H1 (cell line): ENCODE data around the gene NT5C1A. TPM values are rescaled to one million over a fixed set of nuclear protein-coding genes. Genes with fewer than 3 reads are reported as not detected.

Experiments
- CTCF ChIA-PET: fragments of 300-600 bp; sonication (Branson Sonifier 250); formaldehyde crosslinking; loops from one replicate; lab custom pipeline; 2021; ENCODE audit not compliant: partially characterized antibody; lab: Charles Lee
- POLR2A ChIA-PET: fragments of 300-600 bp; sonication (Branson Sonifier 250); formaldehyde crosslinking; loops from one replicate; lab custom pipeline; 2021; ENCODE audit warnings: inconsistent platforms; ENCODE audit not compliant: partially characterized antibody; lab: Charles Lee
- DNase-seq, 2 experiments: peaks; one replicate each; pipeline versions ENCODE4 v3.0.0 to v3.0.0-alpha.2; 2010 to 2022; ENCODE audit warnings: low spot score in 2 of 2, low read depth in 1 of 2, mixed read lengths in 1 of 2
- FAIRE-seq: peaks from 2 replicates; lab custom pipeline; 2011; peaks lifted over from hg19 to GRCh38; lab: Jason Lieb, UNC
- H2AFZ ChIP-seq: 2 replicates; pipeline ENCODE4 v1.8.1; 2012; ENCODE audit warnings: low read length, inconsistent platforms
- H2AK5ac ChIP-seq: 2 replicates; pipeline ENCODE4 v1.6.1; 2013; ENCODE audit warnings: low read depth, low read length
- H2BK120ac ChIP-seq: replicated peaks from 2 replicates; pipeline ENCODE3; 2013; ENCODE audit warnings: low read depth, low read length, inconsistent platforms
- H2BK12ac ChIP-seq: 2 replicates; pipeline ENCODE4 v1.6.1; 2013; ENCODE audit warnings: low read depth, low read length
- H2BK15ac ChIP-seq: 2 replicates; pipeline ENCODE4 v1.6.1; 2013; ENCODE audit warnings: low read length
- H2BK20ac ChIP-seq: 2 replicates; pipeline ENCODE4 v1.6.1; 2013; ENCODE audit warnings: low read length
- H2BK5ac ChIP-seq: 2 replicates; pipeline ENCODE4 v1.6.1; 2013; ENCODE audit warnings: low read depth, low read length
- H3K14ac ChIP-seq: 2 replicates; pipeline ENCODE4 v1.6.1; 2013; ENCODE audit warnings: inconsistent platforms; ENCODE audit not compliant: insufficient read length
- H3K18ac ChIP-seq: 2 replicates; pipeline ENCODE4 v1.6.1; 2013; ENCODE audit warnings: low read length; ENCODE audit errors: extremely low read depth
- H3K23ac ChIP-seq: 2 replicates; pipeline ENCODE4 v1.6.1; 2013; ENCODE audit warnings: inconsistent platforms; ENCODE audit not compliant: insufficient read length
- H3K23me2 ChIP-seq: 2 replicates; pipeline ENCODE4 v1.6.1; 2013; ENCODE audit warnings: low read depth, low read length
- H3K27ac ChIP-seq: 2 replicates; pipeline ENCODE4 v1.6.1; 2011; ENCODE audit warnings: low read depth, low read length, inconsistent platforms
- H3K27me3 ChIP-seq, 4 experiments: replicated peaks in 1 of 4; 1 replicate in 1 of 4; 2 replicates in 3 of 4; pipeline versions ENCODE4 v1.6.1 to v1.8.1; 2011 to 2013; ENCODE audit warnings: low read length in 3 of 4, mild to moderate bottlenecking in 3 of 4, inconsistent platforms in 2 of 4, mixed read lengths in 2 of 4, moderate library complexity in 1 of 4; ENCODE audit not compliant: control insufficient read depth in 3 of 4, insufficient read depth in 3 of 4; ENCODE audit errors: extremely low read depth in 1 of 4
- H3K36me3 ChIP-seq, 4 experiments: 2 replicates each; pipeline versions ENCODE4 v1.6.1 to v1.8.1; 2011 to 2013; ENCODE audit warnings: mild to moderate bottlenecking in 4 of 4, low read length in 3 of 4, moderate library complexity in 2 of 4, control low read depth in 1 of 4, inconsistent platforms in 1 of 4; ENCODE audit not compliant: insufficient read depth in 4 of 4, control insufficient read depth in 2 of 4
- H3K4ac ChIP-seq: replicated peaks from 2 replicates; pipeline ENCODE3; 2013; ENCODE audit warnings: low read length, low read depth, mixed read lengths, inconsistent platforms; ENCODE audit not compliant: insufficient read length
- H3K4me1 ChIP-seq, 4 experiments: replicated peaks in 1 of 4; 1 replicate in 1 of 4; 2 replicates in 3 of 4; pipeline versions ENCODE4 v1.6.1 to v1.8.1; 2011 to 2013; ENCODE audit warnings: low read length in 3 of 4, inconsistent platforms in 2 of 4, mixed read lengths in 1 of 4; ENCODE audit not compliant: insufficient read depth in 4 of 4, control insufficient read depth in 3 of 4
- H3K4me2 ChIP-seq, 2 experiments: 2 replicates each; pipeline versions ENCODE4 v1.6.1 to v1.8.1; 2011 to 2013; ENCODE audit warnings: low read depth in 2 of 2, low read length in 2 of 2, control low read depth in 1 of 2, inconsistent platforms in 1 of 2, mild to moderate bottlenecking in 1 of 2; ENCODE audit not compliant: insufficient read depth in 1 of 2
- H3K4me3 ChIP-seq, 4 experiments: fragments of 200-600, 300-600 bp in 1 of 4; sonication (generic), shearing (Covaris generic), sonication (Bioruptor Twin) in 1 of 4; 2 replicates each; pipeline versions ENCODE4 v1.5.1 to v1.8.1; 2011 to 2016; ENCODE audit warnings: low read length in 4 of 4, low read depth in 3 of 4, control low read depth in 2 of 4, inconsistent platforms in 2 of 4, mild to moderate bottlenecking in 2 of 4, mixed read lengths in 1 of 4, moderate library complexity in 1 of 4; ENCODE audit not compliant: insufficient read depth in 2 of 4; ENCODE audit errors: extremely low read depth in 1 of 4
- H3K56ac ChIP-seq: replicated peaks from 2 replicates; pipeline ENCODE3; 2013; ENCODE audit warnings: low read depth, mild to moderate bottlenecking, mixed read lengths, low read length, inconsistent platforms; ENCODE audit not compliant: insufficient read length
- H3K79me1 ChIP-seq: 2 replicates; pipeline ENCODE4 v1.6.1; 2013; ENCODE audit warnings: low read depth, low read length, control low read depth
- H3K79me2 ChIP-seq, 2 experiments: 2 replicates each; pipeline versions ENCODE4 v1.6.1 to v1.8.1; 2012 to 2013; ENCODE audit warnings: low read length in 2 of 2, mild to moderate bottlenecking in 2 of 2, inconsistent platforms in 1 of 2; ENCODE audit not compliant: insufficient read depth in 2 of 2, control insufficient read depth in 1 of 2
- H3K9ac ChIP-seq, 4 experiments: replicated peaks in 1 of 4; 1 replicate in 1 of 4; 2 replicates in 3 of 4; pipeline versions ENCODE4 v1.6.1 to v1.8.1; 2011 to 2013; ENCODE audit warnings: low read depth in 3 of 4, low read length in 3 of 4, control low read depth in 2 of 4, mild to moderate bottlenecking in 2 of 4, moderate library complexity in 2 of 4, inconsistent platforms in 1 of 4; ENCODE audit errors: extremely low read depth in 1 of 4
- H3K9me3 ChIP-seq, 2 experiments: 2 replicates each; pipeline versions ENCODE4 v1.6.1 to v1.8.1; 2012 to 2013; ENCODE audit warnings: mild to moderate bottlenecking in 2 of 2, moderate library complexity in 2 of 2, control low read depth in 1 of 2, inconsistent platforms in 1 of 2, low read depth in 1 of 2, low read length in 1 of 2, mixed read lengths in 1 of 2; ENCODE audit not compliant: insufficient read depth in 2 of 2
- H4K20me1 ChIP-seq, 2 experiments: replicated peaks in 1 of 2; 2 replicates each; pipeline versions ENCODE3 to v1.8.1; 2011 to 2013; ENCODE audit warnings: inconsistent platforms in 2 of 2, low read length in 2 of 2, mild to moderate bottlenecking in 1 of 2; ENCODE audit not compliant: insufficient read depth in 2 of 2, control insufficient read depth in 1 of 2
- H4K5ac ChIP-seq: 2 replicates; pipeline ENCODE4 v1.6.1; 2013; ENCODE audit warnings: low read length, low read depth, mixed read lengths, inconsistent platforms; ENCODE audit not compliant: insufficient read length
- H4K8ac ChIP-seq: 2 replicates; pipeline ENCODE4 v1.8.0; 2013; ENCODE audit warnings: mild to moderate bottlenecking, moderate library complexity, low read length, inconsistent platforms; ENCODE audit not compliant: insufficient read depth; ENCODE audit errors: extremely low read depth
- H4K91ac ChIP-seq: replicated peaks from 2 replicates; pipeline ENCODE3; 2013; ENCODE audit warnings: low read length, mixed read lengths, inconsistent platforms; ENCODE audit not compliant: insufficient read length
- BCL11A ChIP-seq, 2 experiments: IDR thresholded peaks; one replicate each; pipeline ENCODE4 v1.6.1; 2011; ENCODE audit warnings: low read depth in 2 of 2, low read length in 2 of 2, mild to moderate bottlenecking in 2 of 2
- CHD1 ChIP-seq: IDR thresholded peaks from 2 replicates; pipeline ENCODE4 v1.6.1; 2012; ENCODE audit warnings: low read depth, low read length, improper control_type of control experiment
- CTBP2 ChIP-seq: IDR thresholded peaks from 2 replicates; pipeline ENCODE4 v1.7.0; 2011; ENCODE audit warnings: borderline replicate concordance, mild to moderate bottlenecking, moderate library complexity, mixed read lengths, low read length; ENCODE audit not compliant: insufficient read depth, insufficient read length
- EZH2 ChIP-seq: fragments of 200-600 bp; sonication (generic); IDR thresholded peaks from 2 replicates; pipeline ENCODE4 v1.7.1; 2012; ENCODE audit warnings: low read depth, mild to moderate bottlenecking, moderate library complexity, low read length, inconsistent platforms; ENCODE audit not compliant: severe bottlenecking
- HDAC6 ChIP-seq: IDR thresholded peaks from one replicate; pipeline ENCODE4 v1.7.1; 2012; ENCODE audit warnings: low read depth, mild to moderate bottlenecking, inconsistent platforms, low read length, moderate library complexity
- NANOG ChIP-seq: IDR thresholded peaks from 2 replicates; pipeline ENCODE4 v1.6.1; 2011; ENCODE audit warnings: low read length, low read depth, mild to moderate bottlenecking, inconsistent platforms; ENCODE audit not compliant: insufficient read depth, poor library complexity, severe bottlenecking
- PHF8 ChIP-seq: fragments of 200-600 bp; sonication (generic); conservative IDR thresholded peaks from 2 replicates; pipeline ENCODE4 v1.7.1; 2012; ENCODE audit warnings: low read depth, mild to moderate bottlenecking, inconsistent platforms, low read length, moderate library complexity
- YY1 ChIP-seq: IDR thresholded peaks from 2 replicates; pipeline ENCODE4 v1.6.1; 2011; ENCODE audit warnings: low read depth, mild to moderate bottlenecking, low read length
- WGBS, 2 experiments: shearing (Covaris generic) in 1 of 2; methylation state at CpG; one replicate each; pipeline versions ENCODE4 v1.1.6 to v1.1.7; 2013 to 2015; ENCODE audit warnings: low lambda C conversion rate in 2 of 2, mixed read lengths in 2 of 2, inconsistent platforms in 1 of 2, low coverage in 1 of 2, missing lambda C conversion rate in 1 of 2; ENCODE audit not compliant: insufficient replicate concordance in 2 of 2, insufficient coverage in 1 of 2, insufficient read length in 1 of 2; ENCODE audit errors: extremely low coverage in 1 of 2, missing lambda C conversion rate in 1 of 2; 5-methylcytosine and 5-hydroxymethylcytosine counted together
- polyA plus RNA-seq, 7 experiments: library from polyadenylated mRNA; depleted of rRNA in 3 of 7; stranded (reverse) in 5 of 7; unstranded in 2 of 7; fragments of >200 nt in 5 of 7; fragments of 200-250 nt in 2 of 7; gene quantifications; 1 replicate in 5 of 7; 2 replicates in 1 of 7; 4 replicates in 1 of 7; pipeline versions ENCODE4 v1.2.1 to v1.2.3, GENCODE V29; 2011 to 2013; ENCODE audit warnings: missing spikeins in 2 of 7, mixed read lengths in 2 of 7
- total RNA-seq: library from RNA; stranded (reverse); fragmentation: NEBNext Ultra II Directional; extraction: Animal tissue kit (Norgen Biotek cat#: 25700); gene quantifications from 2 replicates; pipeline ENCODE4 v1.2.1, GENCODE V29; 2021
- TF ChIP-seq, protein P1 (sequence below), 3 experiments: IDR thresholded peaks; 1 replicate in 2 of 3; 2 replicates in 1 of 3; pipeline versions ENCODE4 v1.5.1 to v1.6.1; 2011; ENCODE audit warnings: low read length in 3 of 3, mild to moderate bottlenecking in 3 of 3, inconsistent platforms in 2 of 3, low read depth in 1 of 3, moderate library complexity in 1 of 3; ENCODE audit not compliant: insufficient read depth in 1 of 3; ENCODE audit errors: control extremely low read depth in 1 of 3
- TF ChIP-seq, protein P2 (sequence below): IDR thresholded peaks from 2 replicates; pipeline ENCODE4 v1.6.1; 2012; ENCODE audit warnings: inconsistent platforms

Gene NT5C1A
- total and polyA plus RNA-seq, 2 of the 8 experiments (the other 6 are each of a cell fraction or from before 2014, with no cell fraction given), result not detected

DNA sequence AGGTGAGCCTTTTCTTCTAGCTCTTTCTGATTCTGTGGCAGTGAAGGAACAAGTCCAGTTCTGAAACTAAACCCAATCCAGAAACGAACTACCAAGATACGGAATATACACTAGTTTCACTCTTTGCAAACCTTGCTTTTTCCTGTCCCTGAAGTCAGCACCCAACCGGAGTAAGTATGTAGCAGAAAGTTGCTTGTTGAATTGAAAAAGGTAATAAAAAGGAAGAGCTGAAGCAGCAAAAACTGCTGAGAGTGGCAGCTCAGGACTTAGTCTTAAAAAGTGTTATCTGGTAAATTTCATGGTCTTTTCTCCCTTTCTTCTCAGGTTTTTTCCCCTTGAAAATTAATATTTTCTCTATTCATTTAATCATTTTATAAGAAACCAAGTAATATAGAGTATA lies 9.4 kb upstream of the NT5C1A start:
- no peak overlapping the region for H2BK20ac ChIP-seq
- H2BK120ac ChIP-seq, result no peak overlapping the region
- H2BK12ac ChIP-seq, result no peak overlapping the region
- H3K27me3 ChIP-seq, result peaks cover 58 to 93% (median 83%) of the 10 kb centered on the region in 4 experiments
- no peak overlapping the region for H3K56ac ChIP-seq
- no peak overlapping the region for H3K4ac ChIP-seq
- no peaks in the 10 kb centered on the region for H3K79me2 ChIP-seq
- no peak overlapping the region for H4K91ac ChIP-seq
- H2BK5ac ChIP-seq, result no peak overlapping the region
- no peak overlapping the region for H3K18ac ChIP-seq
- ChIA-PET POLR2A (interaction anchor here (1.3 kb wide), 1 partner anchor 11 kb away, joined by 3 read pairs; no protein-coding TSS in a partner anchor), CTCF (interaction anchor here (1.2 to 4.4 kb wide), 6 partner anchors 10 to 74 kb away, joined by 3 to 44 read pairs (median 6); partner anchors contain the start of gene NT5C1A)
- no peak overlapping the region for H3K4me2 ChIP-seq
- no peak overlapping the region for H2BK15ac ChIP-seq
- no peak overlapping the region for H3K14ac ChIP-seq
- FAIRE-seq (no peak), DNase-seq (no peak)
- no peaks in the 10 kb centered on the region for H3K79me1 ChIP-seq
- no peak overlapping the region for H2AK5ac ChIP-seq
- H4K8ac ChIP-seq, result no peak overlapping the region
- H3K9ac ChIP-seq, result no peak overlapping the region
- WGBS, 2 experiments, result 91% methylated on average over 3 of the region's 3 CpGs; no CpG with 5 or more reads in 1 of the 2 experiments
- H3K36me3 ChIP-seq, result no peaks in the 10 kb centered on the region
- H3K4me3 ChIP-seq, result no peak overlapping the region
- H2AFZ ChIP-seq, result no peak overlapping the region
- H3K23ac ChIP-seq, result no peak overlapping the region
- no peak overlapping the region for H4K5ac ChIP-seq
- peaks cover 0 to 4% of the 10 kb centered on the region in 2 experiments for H4K20me1 ChIP-seq
- H3K9me3 ChIP-seq, result no peaks in the 10 kb centered on the region
- H3K27ac ChIP-seq, result no peak overlapping the region
- peaks cover 0 to 5% (median 1%) of the 10 kb centered on the region in 4 experiments; a peak in 2 of 7 replicates for H3K4me1 ChIP-seq
- H3K23me2 ChIP-seq, result no peaks in the 10 kb centered on the region; the same call in 1 of the 2 replicates
- no peak for TF ChIP-seq HDAC6
- no peak for TF ChIP-seq CTBP2
- no peak for TF ChIP-seq YY1
- no peak for TF ChIP-seq PHF8
- no peak for TF ChIP-seq BCL11A (IDR thresholded peaks at IDR 0.05; ENCODE audit: low read depth in 2 of 2, low read length in 2 of 2)
- TF ChIP-seq, protein P1, sequence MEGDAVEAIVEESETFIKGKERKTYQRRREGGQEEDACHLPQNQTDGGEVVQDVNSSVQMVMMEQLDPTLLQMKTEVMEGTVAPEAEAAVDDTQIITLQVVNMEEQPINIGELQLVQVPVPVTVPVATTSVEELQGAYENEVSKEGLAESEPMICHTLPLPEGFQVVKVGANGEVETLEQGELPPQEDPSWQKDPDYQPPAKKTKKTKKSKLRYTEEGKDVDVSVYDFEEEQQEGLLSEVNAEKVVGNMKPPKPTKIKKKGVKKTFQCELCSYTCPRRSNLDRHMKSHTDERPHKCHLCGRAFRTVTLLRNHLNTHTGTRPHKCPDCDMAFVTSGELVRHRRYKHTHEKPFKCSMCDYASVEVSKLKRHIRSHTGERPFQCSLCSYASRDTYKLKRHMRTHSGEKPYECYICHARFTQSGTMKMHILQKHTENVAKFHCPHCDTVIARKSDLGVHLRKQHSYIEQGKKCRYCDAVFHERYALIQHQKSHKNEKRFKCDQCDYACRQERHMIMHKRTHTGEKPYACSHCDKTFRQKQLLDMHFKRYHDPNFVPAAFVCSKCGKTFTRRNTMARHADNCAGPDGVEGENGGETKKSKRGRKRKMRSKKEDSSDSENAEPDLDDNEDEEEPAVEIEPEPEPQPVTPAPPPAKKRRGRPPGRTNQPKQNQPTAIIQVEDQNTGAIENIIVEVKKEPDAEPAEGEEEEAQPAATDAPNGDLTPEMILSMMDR (IDR thresholded peaks at IDR 0.05; ENCODE audit: control extremely low read depth in 1 of 3, insufficient read depth in 1 of 3, low read depth in 1 of 3, low read length in 3 of 3), result no peak
- TF ChIP-seq, protein P2, sequence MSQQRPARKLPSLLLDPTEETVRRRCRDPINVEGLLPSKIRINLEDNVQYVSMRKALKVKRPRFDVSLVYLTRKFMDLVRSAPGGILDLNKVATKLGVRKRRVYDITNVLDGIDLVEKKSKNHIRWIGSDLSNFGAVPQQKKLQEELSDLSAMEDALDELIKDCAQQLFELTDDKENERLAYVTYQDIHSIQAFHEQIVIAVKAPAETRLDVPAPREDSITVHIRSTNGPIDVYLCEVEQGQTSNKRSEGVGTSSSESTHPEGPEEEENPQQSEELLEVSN, result no peak
- TF ChIP-seq EZH2, result no peak
- TF ChIP-seq NANOG, result no peak
- no peak for TF ChIP-seq CHD1
